AG04449 (cell line): ENCODE data around the gene CACNA1G.

Experiments used
- CTCF ChIA-PET: fragments of 350-600 bp; formaldehyde crosslinking; extraction: SDS; loops from one replicate; lab custom pipeline; 2021; ENCODE audit warnings: antibody characterized with exemption; lab: Yijun Ruan, JAX
- POLR2A ChIA-PET: fragments of 400-600, 350-600 bp; formaldehyde crosslinking; extraction: SDS; loops from one replicate; lab custom pipeline; 2020; ENCODE audit warnings: antibody characterized with exemption, inconsistent platforms; lab: Yijun Ruan, JAX
- DNase-seq: peaks from one replicate; pipeline ENCODE4 v3.0.0-alpha.2; 2010; ENCODE audit warnings: low read depth, low spot score
- H3K4me3 ChIP-seq: 2 replicates; pipeline ENCODE4 v1.5.1; 2011; ENCODE audit warnings: low read depth, mild to moderate bottlenecking, control low read depth, low read length
- CTCF ChIP-seq: IDR thresholded peaks from one replicate; pipeline ENCODE4 v1.5.1; 2011; ENCODE audit warnings: mild to moderate bottlenecking, moderate library complexity, low read length, control low read depth, inconsistent platforms; ENCODE audit not compliant: insufficient read depth; ENCODE audit errors: missing control alignments

The CACNA1G gene

GRCh38 chr17:50562242-50563091 lies 2.0 kb downstream of the CACNA1G start:
- CTCF ChIA-PET = interaction anchor here (0.6 to 7.0 kb wide), 12 partner anchors 11 to 132 kb away, joined by 3 to 69 read pairs (median 3); no protein-coding TSS in a partner anchor
- DNase-seq = no peak
- TF ChIP-seq CTCF = no peak
- H3K4me3 ChIP-seq = no peak overlapping the region
- POLR2A ChIA-PET = no interaction called here

GRCh38 chr17:50563092-50563511 lies 2.6 kb downstream of the CACNA1G start:
- H3K4me3 ChIP-seq = no peak overlapping the region
- TF ChIP-seq CTCF = peak; percentile 5
- no peak for DNase-seq
- POLR2A ChIA-PET = no interaction called here
- CTCF ChIA-PET = interaction anchor here (1.1 to 7.0 kb wide), 7 partner anchors 10 to 132 kb away, joined by 3 to 69 read pairs (median 11); no protein-coding TSS in a partner anchor

GRCh38 chr17:50564916-50565315 lies 4.4 kb downstream of the CACNA1G start:
- POLR2A ChIA-PET = no interaction called here
- no peak for DNase-seq
- no peak overlapping the region for H3K4me3 ChIP-seq
- no peak for TF ChIP-seq CTCF
- CTCF ChIA-PET = interaction anchor here (0.9 to 7.0 kb wide), 6 partner anchors 14 to 130 kb away, joined by 3 to 69 read pairs (median 12); no protein-coding TSS in a partner anchor

- TF ChIP-seq CTCF = no peak
- POLR2A ChIA-PET = no interaction called here
- no peak overlapping the region for H3K4me3 ChIP-seq
- CTCF ChIA-PET = interaction anchor here (0.9 to 7.0 kb wide), 5 partner anchors 14 to 127 kb away, joined by 3 to 69 read pairs (median 3); no protein-coding TSS in a partner anchor
- no peak for DNase-seq
These were observed 5.2 kb downstream of the CACNA1G start for GRCh38 chr17:50565402-50566350.

- no peak for TF ChIP-seq CTCF
- CTCF ChIA-PET = no interaction called here
- POLR2A ChIA-PET = no interaction called here
- no peak for DNase-seq
- H3K4me3 ChIP-seq = no peak overlapping the region
These were observed 6.4 kb downstream of the CACNA1G start for GRCh38 chr17:50566886-50567285.
